DMS53 treated with DMSO at 0.1 percent for 48 hours (cell line): Measurements from ENCODE around the gene SHC2.
A peak's percentile ranks its signal among the peaks of the same experiment; 100 is the strongest.

Source experiments
- DNase-seq: peaks from one replicate; lab custom pipeline; 2025; ENCODE audit not compliant: unreplicated experiment; lab: John Stamatoyannopoulos, UW

The SHC2 gene

GRCh38 chr19:472005-472858 lies 11.4 kb upstream of the SHC2 start:
- no peak for DNase-seq

GRCh38 chr19:470701-471100 lies 9.9 kb upstream of the SHC2 start:
- no peak for DNase-seq

- no peak for DNase-seq
Measured at GRCh38 chr19:469833-470232, 9.0 kb upstream of the SHC2 start.

GRCh38 chr19:468587-469256 lies 7.9 kb upstream of the SHC2 start:
- no peak for DNase-seq

- no peak for DNase-seq
Measured at GRCh38 chr19:467554-467953, 6.7 kb upstream of the SHC2 start.

GRCh38 chr19:465056-465816 lies 4.4 kb upstream of the SHC2 start:
- no peak for DNase-seq

- no peak for DNase-seq
Measured at GRCh38 chr19:464208-464545, 3.3 kb upstream of the SHC2 start.

- DNase-seq: no peak
Measured at GRCh38 chr19:463483-464207, 2.8 kb upstream of the SHC2 start.

- no peak for DNase-seq
Measured at GRCh38 chr19:461721-462551, 1.1 kb upstream of the SHC2 start.

GRCh38 chr19:459724-460511 lies 915 bp downstream of the SHC2 start:
- peak; percentile 29 for DNase-seq

- DNase-seq: no peak
Measured at GRCh38 chr19:458091-459042, 2.5 kb downstream of the SHC2 start.

- DNase-seq: no peak
Measured at GRCh38 chr19:457636-458035, 3.2 kb downstream of the SHC2 start.

- DNase-seq: no peak
Measured at GRCh38 chr19:456547-457110, 4.2 kb downstream of the SHC2 start.

GRCh38 chr19:455851-456546 lies 4.8 kb downstream of the SHC2 start:
- no peak for DNase-seq

- DNase-seq: no peak
Measured at GRCh38 chr19:455031-455705, 5.7 kb downstream of the SHC2 start.

- no peak for DNase-seq
Measured at GRCh38 chr19:453606-454005, 7.2 kb downstream of the SHC2 start.

- no peak for DNase-seq
Measured at GRCh38 chr19:452829-453228, 8.0 kb downstream of the SHC2 start.
